GM23338 (cell line): ENCODE measurements around the gene ZNF148. TPM values are rescaled to one million over a fixed set of nuclear protein-coding genes. Genes with fewer than 3 reads are reported as not detected.

Experiments
- CTCF ChIP-seq, 2 experiments: fragments of 200-600 bp in 1 of 2; sonication (generic) in 1 of 2; conservative IDR thresholded peaks; 2 replicates each; pipeline versions ENCODE4 v1.5.1 to v1.6.1; 2016 to 2017; ENCODE audit warnings: antibody characterized with exemption in 2 of 2, low read depth in 2 of 2, mild to moderate bottlenecking in 2 of 2, moderate library complexity in 1 of 2
- ETS1 ChIP-seq: IDR thresholded peaks from 2 replicates; pipeline ENCODE4 v1.6.1; 2016; ENCODE audit warnings: antibody characterized with exemption
- EZH2 ChIP-seq: fragments of 200-600 bp; sonication (generic); IDR thresholded peaks from one replicate; pipeline ENCODE4 v1.8.0; 2017; ENCODE audit warnings: antibody characterized with exemption, mild to moderate bottlenecking, low read depth; ENCODE audit not compliant: unreplicated experiment
- EZH2phosphoT487 ChIP-seq: fragments of 200-600 bp; sonication (generic); IDR thresholded peaks from one replicate; pipeline ENCODE4 v1.8.1; 2018; ENCODE audit warnings: antibody characterized with exemption; ENCODE audit not compliant: unreplicated experiment
- NANOG ChIP-seq: IDR thresholded peaks from 2 replicates; pipeline ENCODE4 v1.6.1; 2016; ENCODE audit warnings: antibody characterized with exemption, borderline replicate concordance
- POLR2AphosphoS5 ChIP-seq: IDR thresholded peaks from 2 replicates; pipeline ENCODE4 v1.6.1; 2016; ENCODE audit warnings: antibody characterized with exemption, low read depth
- ZNF114 ChIP-seq: fragments of 250-450 bp; sonication (Bioruptor Pico); IDR thresholded peaks from 2 replicates; pipeline ENCODE4 v1.5.0; 2020; ENCODE audit warnings: mild to moderate bottlenecking, moderate library complexity
- ZNF462 ChIP-seq: fragments of 250-450 bp; sonication (Bioruptor Pico); IDR thresholded peaks from 2 replicates; pipeline ENCODE4 v1.5.0; 2020; ENCODE audit warnings: mild to moderate bottlenecking, moderate library complexity
- polyA plus RNA-seq: library from polyadenylated mRNA; unstranded; fragments of >200 nt; fragmentation: Nextera tagmentation; extraction: Ambion mirVana; gene quantifications from 2 replicates; pipeline ENCODE4 v1.2.1, GENCODE V29; 2016
- total RNA-seq: library from RNA; depleted of rRNA; stranded (reverse); fragments of >200 nt; shearing (Covaris generic); gene quantifications from 2 replicates; pipeline ENCODE4 v1.2.3, GENCODE V29; 2014

The ZNF148 gene
- total and polyA plus RNA-seq, 2 experiments from 2014 or later, result 13.9 to 16.9 TPM

- TF ChIP-seq ZNF462 (no peak), ETS1 (no peak), POLR2AphosphoS5 (no peak), NANOG (no peak), EZH2phosphoT487 (no peak), CTCF (conservative IDR thresholded peaks at IDR 0.05; ENCODE audit: low read depth in 2 of 2) (no peak), EZH2 (no peak), ZNF114 (no peak)
Measured at GRCh38 chr3:125292015-125292414, 83.1 kb downstream of the ZNF148 start (continued).
